Transverse colon (tissue), 4 donors: ENCODE results near the gene SCARB2.

Experiments
- CTCF ChIP-seq, 5 experiments: fragments of 200-600 bp in 3 of 5; fragments of 450-650 bp in 2 of 5; sonication (generic) in 3 of 5; IDR thresholded peaks; 1 replicate in 2 of 5; 2 replicates in 3 of 5; pipeline ENCODE4 v1.5.1; 2016 to 2017; ENCODE audit warnings: antibody characterized with exemption in 5 of 5, inconsistent platforms in 3 of 5, mild to moderate bottlenecking in 2 of 5, moderate library complexity in 1 of 5
- EP300 ChIP-seq: sonication (generic); formaldehyde crosslinking; IDR thresholded peaks from one replicate; pipeline ENCODE4 v1.6.1; 2017; ENCODE audit warnings: antibody characterized with exemption, low read depth
- POLR2A ChIP-seq: fragments of 450-650 bp; IDR thresholded peaks from one replicate; pipeline ENCODE4 v1.6.1; 2016; ENCODE audit warnings: antibody characterized with exemption, mild to moderate bottlenecking, moderate library complexity
- POLR2AphosphoS5 ChIP-seq, 3 donors: sonication (generic); formaldehyde crosslinking; IDR thresholded peaks; one replicate each; pipeline ENCODE4 v1.6.1; 2016; ENCODE audit warnings: antibody characterized with exemption in 3 of 3

- TF ChIP-seq CTCF (IDR thresholded peaks at IDR 0.05) (no peak), POLR2A (no peak), POLR2AphosphoS5 (IDR thresholded peaks at IDR 0.05) (no peak), EP300 (no peak)
These were observed 7.2 kb downstream of the SCARB2 start for GRCh38 chr4:76206222-76206942.
